ENCODE data around the gene QKI.

- TF ChIP-seq, protein P1, sequence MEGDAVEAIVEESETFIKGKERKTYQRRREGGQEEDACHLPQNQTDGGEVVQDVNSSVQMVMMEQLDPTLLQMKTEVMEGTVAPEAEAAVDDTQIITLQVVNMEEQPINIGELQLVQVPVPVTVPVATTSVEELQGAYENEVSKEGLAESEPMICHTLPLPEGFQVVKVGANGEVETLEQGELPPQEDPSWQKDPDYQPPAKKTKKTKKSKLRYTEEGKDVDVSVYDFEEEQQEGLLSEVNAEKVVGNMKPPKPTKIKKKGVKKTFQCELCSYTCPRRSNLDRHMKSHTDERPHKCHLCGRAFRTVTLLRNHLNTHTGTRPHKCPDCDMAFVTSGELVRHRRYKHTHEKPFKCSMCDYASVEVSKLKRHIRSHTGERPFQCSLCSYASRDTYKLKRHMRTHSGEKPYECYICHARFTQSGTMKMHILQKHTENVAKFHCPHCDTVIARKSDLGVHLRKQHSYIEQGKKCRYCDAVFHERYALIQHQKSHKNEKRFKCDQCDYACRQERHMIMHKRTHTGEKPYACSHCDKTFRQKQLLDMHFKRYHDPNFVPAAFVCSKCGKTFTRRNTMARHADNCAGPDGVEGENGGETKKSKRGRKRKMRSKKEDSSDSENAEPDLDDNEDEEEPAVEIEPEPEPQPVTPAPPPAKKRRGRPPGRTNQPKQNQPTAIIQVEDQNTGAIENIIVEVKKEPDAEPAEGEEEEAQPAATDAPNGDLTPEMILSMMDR (optimal IDR thresholded peaks at IDR 0.05 in 1 of 3, IDR thresholded peaks at IDR 0.05 in 1 of 3, conservative IDR thresholded peaks at IDR 0.05 in 1 of 3; ENCODE audit: extremely low read depth in 1 of 3, insufficient read depth in 2 of 3, low read length in 3 of 3): no peak
- TF ChIP-seq EZH2 (IDR thresholded peaks at IDR 0.05; ENCODE audit: low read length): no peak
Measured at GRCh38 chr6:163436843-163437242, 22.3 kb downstream of the QKI start.

All from keratinocyte (primary cell).